Esophagus (tissue), 2 donors: ENCODE results near the gene TES. TPM values are rescaled to one million over a fixed set of nuclear protein-coding genes. Genes with fewer than 3 reads are reported as not detected.

ENCODE experiments used
- H3K27ac ChIP-seq, 2 donors: one replicate each; pipeline ENCODE4 v1.5.1; 2013; ENCODE audit warnings: low read depth in 2 of 2, mild to moderate bottlenecking in 2 of 2, inconsistent platforms in 1 of 2, low read length in 1 of 2, moderate library complexity in 1 of 2
- H3K27me3 ChIP-seq, 2 donors: one replicate each; pipeline ENCODE4 v1.6.1; 2013; ENCODE audit warnings: low read length in 2 of 2, control low read depth in 1 of 2, mild to moderate bottlenecking in 1 of 2; ENCODE audit not compliant: insufficient read depth in 2 of 2, control insufficient read depth in 1 of 2
- H3K36me3 ChIP-seq, 2 donors: one replicate each; pipeline ENCODE4 v1.6.1; 2013; ENCODE audit warnings: low read length in 1 of 2; ENCODE audit not compliant: control insufficient read depth in 2 of 2, insufficient read depth in 2 of 2
- H3K4me1 ChIP-seq, 2 donors: one replicate each; pipeline ENCODE4 v1.6.1; 2013; ENCODE audit warnings: low read length in 1 of 2; ENCODE audit not compliant: control insufficient read depth in 2 of 2, insufficient read depth in 2 of 2
- H3K4me3 ChIP-seq, 2 donors: one replicate each; pipeline ENCODE4 v1.5.1; 2013; ENCODE audit warnings: low read length in 2 of 2, mild to moderate bottlenecking in 2 of 2, low read depth in 1 of 2, moderate library complexity in 1 of 2
- H3K9me3 ChIP-seq, 2 donors: one replicate each; pipeline ENCODE4 v1.6.1; 2013; ENCODE audit warnings: mild to moderate bottlenecking in 2 of 2, low read depth in 1 of 2, low read length in 1 of 2, moderate library complexity in 1 of 2; ENCODE audit not compliant: control insufficient read depth in 2 of 2, insufficient read depth in 1 of 2
- WGBS, 2 donors: extraction: QIAGEN DNeasy Blood & Tissue Kit; methylation state at CpG; one replicate each; pipeline ENCODE4 v1.1.7; 2013; 5-methylcytosine and 5-hydroxymethylcytosine counted together
- polyA plus RNA-seq, 2 donors: library from polyadenylated mRNA; stranded (reverse); fragments of 200-250 nt; gene quantifications; one replicate each; pipeline ENCODE4 v1.2.3, GENCODE V29; 2013
- donor health status: healthy with polysubstance abuse.
- donor health status: Bipolar disorder and iron deficiency.

Gene TES
- polyA plus RNA-seq, 2 donors: 22.8 to 50.5 TPM

DNA sequence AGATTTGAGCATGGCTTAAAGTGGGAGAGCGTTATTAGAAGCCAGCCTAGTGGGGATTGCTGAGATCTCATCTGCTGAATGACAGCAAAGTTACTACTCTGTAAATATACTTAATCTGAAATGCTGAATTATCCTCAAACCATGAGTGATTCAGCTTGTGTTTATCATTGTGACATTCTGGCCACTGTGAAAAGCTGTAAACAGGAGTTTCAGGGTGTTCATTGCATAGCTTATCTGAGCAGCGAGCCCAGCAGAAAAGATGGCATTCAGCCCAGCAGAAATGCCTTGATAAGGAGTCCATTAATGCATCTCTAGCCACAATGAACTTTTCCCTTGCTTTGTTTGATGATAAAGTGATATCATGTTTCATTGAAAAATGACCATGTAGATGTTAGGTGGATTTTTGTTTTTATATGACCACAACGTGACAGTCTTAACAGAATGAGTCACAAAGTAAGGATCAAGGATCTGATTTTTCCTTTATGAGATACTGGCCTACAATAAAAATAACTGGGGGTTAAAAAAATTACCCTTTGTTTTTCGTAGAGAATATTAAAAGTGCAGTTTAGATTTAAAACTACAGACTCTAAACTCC, 7.8 kb downstream of the TES start:
- 39 to 41% methylated on average over 4 of the region's 4 CpGs for WGBS, 2 donors
- no peak overlapping the region for H3K4me3 ChIP-seq
- no peaks in the 10 kb centered on the region for H3K9me3 ChIP-seq
- no peaks in the 10 kb centered on the region for H3K27me3 ChIP-seq
- no peak overlapping the region for H3K27ac ChIP-seq
- no peaks in the 10 kb centered on the region for H3K36me3 ChIP-seq
- peaks cover 0 to 2% of the 10 kb centered on the region in 2 donors for H3K4me1 ChIP-seq

DNA sequence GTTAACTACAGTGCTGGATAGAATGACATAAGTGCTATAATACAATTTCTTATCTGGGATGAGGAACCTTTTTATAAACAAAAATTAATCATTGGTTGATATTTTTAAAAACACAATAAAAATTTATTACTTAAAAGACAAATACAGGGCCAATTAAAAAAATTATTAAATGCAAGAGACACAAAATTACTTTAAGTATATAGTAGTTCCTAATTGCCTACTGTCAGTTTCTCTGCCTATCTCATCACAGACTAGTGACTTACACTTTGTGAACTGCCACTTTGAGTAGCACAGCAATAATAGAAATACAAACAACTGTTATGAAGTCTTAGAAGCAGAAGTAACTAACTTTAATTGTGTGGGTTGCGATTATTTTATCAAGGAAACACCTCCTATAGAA, 8.4 kb downstream of the TES start:
- no peak overlapping the region for H3K27ac ChIP-seq

DNA sequence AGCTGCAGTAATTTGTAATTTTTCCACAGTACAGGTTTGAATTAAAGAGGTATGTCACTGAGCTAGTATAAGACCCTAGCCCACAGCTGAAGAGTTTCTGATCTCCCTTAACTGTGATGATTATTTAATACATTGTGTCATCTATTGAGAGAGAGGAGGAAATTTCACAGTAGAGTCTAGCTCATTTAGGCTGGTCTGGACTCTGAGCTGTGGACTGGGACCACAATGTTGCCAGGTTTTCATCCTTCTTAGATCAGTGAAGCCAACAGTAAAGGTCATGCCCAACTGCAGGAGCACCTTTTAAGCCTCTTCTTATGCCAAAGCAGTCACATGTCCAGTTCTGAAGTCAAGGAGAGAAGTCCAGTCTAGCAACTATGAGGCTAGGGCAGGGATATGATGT, 8.9 kb downstream of the TES start:
- Histone ChIP-seq H3K36me3 (no peaks in the 10 kb centered on the region), H3K4me3 (no peak overlapping the region), H3K27me3 (no peaks in the 10 kb centered on the region), H3K27ac (no peak overlapping the region), H3K4me1 (peaks cover 0 to 3% of the 10 kb centered on the region in 2 donors), H3K9me3 (no peaks in the 10 kb centered on the region)

More for the DNA sequence above, 8.4 kb downstream of the TES start:
- H3K27me3 ChIP-seq: no peaks in the 10 kb centered on the region
- no peak overlapping the region for H3K4me3 ChIP-seq
- 58 to 69% methylated on average over 1 of the region's 1 CpG for WGBS, 2 donors
- no peaks in the 10 kb centered on the region for H3K36me3 ChIP-seq
- H3K9me3 ChIP-seq: no peaks in the 10 kb centered on the region
- H3K4me1 ChIP-seq: peaks cover 0 to 2% of the 10 kb centered on the region in 2 donors

DNA sequence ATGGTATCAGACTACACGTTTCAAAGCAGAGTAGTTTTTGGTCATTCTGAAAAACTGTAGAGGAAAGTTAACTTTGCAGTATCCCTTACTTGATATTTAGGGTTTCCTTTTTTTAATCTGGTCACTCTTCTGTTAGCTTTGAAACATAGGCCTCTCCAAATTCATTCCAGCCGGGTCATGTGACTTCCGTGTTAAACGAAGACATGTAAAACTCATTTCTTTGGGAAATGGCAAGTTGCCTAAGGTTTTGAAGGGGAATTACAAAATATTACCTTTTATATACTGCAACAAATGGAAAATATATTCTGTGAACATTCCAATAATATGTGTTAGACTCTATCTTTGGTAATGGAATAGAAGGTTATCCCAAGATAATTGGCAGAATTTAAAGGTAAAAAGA, 9.5 kb downstream of the TES start:
- H3K36me3 ChIP-seq: no peaks in the 10 kb centered on the region
- no peaks in the 10 kb centered on the region for H3K27me3 ChIP-seq
- WGBS, 2 donors: 87 to 90% methylated on average over 4 of the region's 4 CpGs
- H3K9me3 ChIP-seq: no peaks in the 10 kb centered on the region
- H3K4me3 ChIP-seq: no peak overlapping the region
- no peak overlapping the region for H3K27ac ChIP-seq
- H3K4me1 ChIP-seq: peaks cover 0 to 2% of the 10 kb centered on the region in 2 donors

GRCh38 chr7:116222501-116222900, 12.2 kb downstream of the TES start:
- WGBS, 2 donors: 82 to 84% methylated on average over 5 of the region's 5 CpGs
- H3K27me3 ChIP-seq: no peaks in the 10 kb centered on the region
- no peak overlapping the region for H3K4me3 ChIP-seq
- H3K36me3 ChIP-seq: no peaks in the 10 kb centered on the region
- no peaks in the 10 kb centered on the region for H3K9me3 ChIP-seq
- peaks cover 0 to 2% of the 10 kb centered on the region in 2 donors for H3K4me1 ChIP-seq
- H3K27ac ChIP-seq: no peak overlapping the region

- H3K4me3 ChIP-seq: no peak overlapping the region
- WGBS, 2 donors: 92% methylated on average over 1 of the region's 1 CpG
- H3K9me3 ChIP-seq: no peaks in the 10 kb centered on the region
- H3K36me3 ChIP-seq: no peaks in the 10 kb centered on the region
- H3K27ac ChIP-seq: no peak overlapping the region
- H3K4me1 ChIP-seq: peaks cover 0 to 2% of the 10 kb centered on the region in 2 donors
- H3K27me3 ChIP-seq: no peaks in the 10 kb centered on the region
Measured at GRCh38 chr7:116223588-116223987, 13.2 kb downstream of the TES start.

GRCh38 chr7:116224492-116225098, 14.3 kb downstream of the TES start:
- no peak overlapping the region for H3K27ac ChIP-seq
- H3K4me3 ChIP-seq: no peak overlapping the region
- 62 to 70% methylated on average over 2 of the region's 2 CpGs for WGBS, 2 donors
- no peaks in the 10 kb centered on the region for H3K27me3 ChIP-seq
- H3K9me3 ChIP-seq: no peaks in the 10 kb centered on the region
- H3K4me1 ChIP-seq: peaks cover 0 to 2% of the 10 kb centered on the region in 2 donors
- no peaks in the 10 kb centered on the region for H3K36me3 ChIP-seq

- no peaks in the 10 kb centered on the region for H3K9me3 ChIP-seq
- no peak overlapping the region for H3K27ac ChIP-seq
- H3K36me3 ChIP-seq: no peaks in the 10 kb centered on the region
- H3K4me3 ChIP-seq: no peak overlapping the region
- no peaks in the 10 kb centered on the region for H3K27me3 ChIP-seq
- peaks cover 0 to 7% of the 10 kb centered on the region in 2 donors for H3K4me1 ChIP-seq
Measured at GRCh38 chr7:116225860-116226259, 15.5 kb downstream of the TES start.

GRCh38 chr7:116226664-116227063, 16.3 kb downstream of the TES start:
- H3K27me3 ChIP-seq: no peaks in the 10 kb centered on the region
- H3K9me3 ChIP-seq: no peaks in the 10 kb centered on the region
- peaks cover 1 to 7% of the 10 kb centered on the region in 2 donors for H3K4me1 ChIP-seq
- 91 to 92% methylated on average over 2 of the region's 2 CpGs for WGBS, 2 donors
- no peak overlapping the region for H3K4me3 ChIP-seq
- no peaks in the 10 kb centered on the region for H3K36me3 ChIP-seq
- no peak overlapping the region for H3K27ac ChIP-seq

DNA sequence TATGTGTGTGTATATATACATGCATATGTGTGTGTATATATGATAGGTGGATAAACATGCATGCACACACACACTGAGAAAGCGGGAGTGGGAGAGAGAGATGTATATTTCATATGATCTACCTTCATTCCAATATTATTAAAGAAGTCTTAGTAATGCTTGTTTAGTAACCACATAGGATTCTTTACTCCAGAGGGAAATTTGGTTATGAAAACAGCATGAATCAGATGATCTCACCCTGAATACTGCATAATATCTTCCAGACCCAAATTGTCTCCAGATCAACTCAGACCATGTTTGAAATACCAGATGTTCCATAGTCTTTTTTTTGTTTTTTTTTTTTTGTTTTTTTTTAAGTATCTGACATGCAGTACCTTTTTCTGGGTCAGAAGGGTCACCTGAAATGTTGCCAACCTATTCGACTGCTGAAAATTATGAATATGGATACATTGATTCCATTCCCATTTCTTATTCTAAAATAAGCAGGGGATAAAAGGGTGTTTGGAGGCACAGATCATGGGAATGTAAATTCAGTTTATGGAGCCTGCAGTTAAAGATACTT, 17.4 kb downstream of the TES start:
- no peaks in the 10 kb centered on the region for H3K9me3 ChIP-seq
- H3K4me1 ChIP-seq: peaks cover 2 to 7% of the 10 kb centered on the region in 2 donors
- no peak overlapping the region for H3K27ac ChIP-seq
- 63 to 76% methylated on average over 2 of the region's 2 CpGs for WGBS, 2 donors
- no peaks in the 10 kb centered on the region for H3K27me3 ChIP-seq
- H3K4me3 ChIP-seq: no peak overlapping the region
- no peaks in the 10 kb centered on the region for H3K36me3 ChIP-seq
